Amniotic epithelial cell (primary cell): ENCODE data around the gene REXO1.

ENCODE experiments used
- DNase-seq: peaks from one replicate; pipeline ENCODE4 v3.0.0-alpha.2; 2010; ENCODE audit warnings: low read depth

The REXO1 gene

DNA sequence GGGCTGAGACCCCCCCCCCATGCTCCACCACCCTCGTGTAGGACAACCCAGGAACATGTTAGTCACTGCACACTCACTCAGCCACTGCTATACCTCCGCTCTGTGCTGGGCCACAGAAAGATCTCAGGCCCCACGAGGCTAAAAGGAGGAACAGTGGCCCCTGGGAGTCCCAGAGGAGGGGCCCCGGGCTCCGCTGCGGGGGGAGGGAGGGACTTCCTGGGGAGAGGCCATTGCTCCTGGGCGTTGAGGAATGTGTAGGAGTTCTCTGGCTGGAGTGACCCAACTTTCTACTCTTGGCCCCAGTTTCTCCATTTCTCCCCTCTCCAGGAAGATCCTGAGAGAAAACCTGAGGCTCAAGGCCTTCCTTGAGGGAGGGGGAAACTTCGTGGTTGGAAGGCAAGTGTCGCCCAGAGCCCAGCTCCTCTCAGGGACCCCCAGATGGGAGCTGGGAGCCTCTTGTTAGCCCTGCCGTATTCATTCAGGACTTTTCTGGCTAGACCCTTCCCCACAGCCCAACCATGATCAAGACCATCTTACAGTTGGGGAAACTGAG lies 81.4 kb downstream of the REXO1 start:
- DNase-seq: no peak

GRCh38 chr19:1765904-1766799 lies 82.1 kb downstream of the REXO1 start:
- DNase-seq: no peak
